Activated CD4-positive, alpha-beta T cell treated with anti-CD3 and anti-CD28 coated beads, Interleukin-2, amount 50 U/mL, for 4 hours (primary cell): ENCODE data around the gene HOXD13.

ENCODE experiments used
- DNase-seq, 2 experiments: peaks; one replicate each; pipeline ENCODE4 v3.0.0-alpha.2; 2020

The HOXD13 gene

DNA sequence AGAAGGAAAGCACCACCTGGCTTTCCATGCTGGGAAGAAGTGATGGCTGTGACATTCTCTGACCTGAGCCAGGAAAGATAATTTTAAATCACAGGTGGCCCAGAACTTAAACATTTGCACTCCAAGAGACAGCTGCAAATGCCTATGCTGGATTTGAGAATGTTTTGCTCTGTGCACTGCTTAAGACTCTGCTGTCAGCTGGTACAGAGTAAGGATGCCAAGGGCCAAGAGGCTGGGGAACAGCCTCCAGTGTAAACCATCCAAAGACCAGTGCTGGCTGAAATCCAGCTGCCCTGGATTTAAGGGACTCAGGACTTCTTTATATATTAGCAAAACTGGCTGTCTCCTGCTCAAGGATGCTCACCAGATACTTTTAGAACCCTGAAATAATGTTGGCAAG, 40.9 kb downstream of the HOXD13 start:
- no peak for DNase-seq

DNA sequence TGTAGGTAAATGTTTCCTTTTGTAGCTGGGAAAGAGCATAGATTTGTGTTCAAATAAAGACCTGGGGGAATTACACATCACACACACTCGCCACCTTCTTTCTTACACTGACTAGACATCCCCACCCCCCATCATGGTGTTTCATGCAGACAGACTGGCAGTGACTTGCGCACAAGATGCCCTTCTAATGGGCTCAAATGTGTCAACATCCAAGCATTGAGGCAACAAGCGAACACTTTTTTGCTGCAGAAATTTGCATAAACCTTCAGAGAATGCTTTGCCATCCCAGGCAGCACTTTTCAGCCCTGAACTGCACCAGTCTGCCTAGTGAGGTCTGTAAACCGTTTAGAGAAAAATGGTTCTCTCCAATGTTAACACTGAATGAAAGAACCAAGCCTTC, 41.5 kb downstream of the HOXD13 start:
- DNase-seq: no peak

DNA sequence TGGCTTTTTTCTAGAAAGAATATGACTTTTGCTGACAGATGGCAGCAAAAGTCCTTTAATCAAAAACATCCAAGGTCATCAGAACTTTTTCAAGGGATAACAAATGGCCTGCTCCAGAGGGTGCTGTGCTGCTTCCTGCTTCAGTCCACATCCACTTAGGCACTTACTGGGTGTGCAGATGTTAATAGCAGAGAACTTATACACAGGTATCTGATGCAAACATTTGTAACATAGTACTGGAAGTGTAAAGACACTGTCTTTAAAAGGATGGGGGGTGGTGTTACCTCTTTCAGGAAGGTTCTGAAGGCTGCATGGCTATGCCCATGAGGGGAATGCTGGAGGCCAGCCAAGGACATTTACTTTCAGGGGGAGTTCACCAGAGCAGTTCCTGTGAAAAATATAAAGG, 42.5 kb downstream of the HOXD13 start:
- DNase-seq: no peak

DNA sequence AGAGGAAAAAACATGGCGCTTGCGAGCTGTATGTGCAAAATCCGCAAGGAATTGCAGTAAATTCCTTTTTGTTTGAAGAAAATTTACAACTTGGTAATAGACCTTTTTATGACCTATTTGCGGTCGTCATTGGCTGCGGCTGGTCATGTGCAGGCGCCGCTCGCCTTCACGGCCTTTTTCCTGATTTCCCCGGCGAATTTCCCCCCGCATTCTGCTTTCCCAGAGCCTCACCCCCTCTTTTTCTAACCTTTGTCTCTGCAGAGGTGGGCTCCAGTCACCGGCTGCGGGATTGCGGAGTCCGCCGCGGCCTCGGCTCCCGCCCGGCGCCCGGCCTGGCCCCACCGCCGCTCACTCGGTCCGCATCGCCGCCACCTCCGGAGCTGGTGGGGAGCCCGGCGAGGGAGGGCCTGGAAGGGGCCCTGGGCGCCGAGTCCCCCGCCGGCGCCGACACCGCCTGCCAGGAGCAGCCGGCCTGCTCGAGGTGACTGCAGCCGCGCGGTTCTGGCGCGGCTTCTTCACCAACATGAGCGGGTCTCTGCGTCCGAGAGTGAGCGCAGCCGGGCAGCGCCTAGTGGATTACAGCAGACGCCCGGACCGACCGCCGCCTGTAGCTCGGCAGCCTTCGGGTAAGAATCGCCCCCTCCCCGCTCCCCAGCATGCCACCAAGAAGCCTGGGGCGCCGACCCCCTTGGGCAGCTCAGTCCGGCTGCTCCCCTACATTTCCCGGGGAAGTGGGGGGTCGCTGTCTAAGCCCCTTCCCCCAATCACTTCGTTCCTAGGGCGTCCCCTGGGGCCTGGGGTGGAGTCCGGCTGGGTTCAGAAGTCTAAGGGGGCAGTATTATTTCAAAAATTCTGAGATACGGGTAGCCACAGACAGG, 44.1 kb downstream of the HOXD13 start:
- no peak for DNase-seq

DNA sequence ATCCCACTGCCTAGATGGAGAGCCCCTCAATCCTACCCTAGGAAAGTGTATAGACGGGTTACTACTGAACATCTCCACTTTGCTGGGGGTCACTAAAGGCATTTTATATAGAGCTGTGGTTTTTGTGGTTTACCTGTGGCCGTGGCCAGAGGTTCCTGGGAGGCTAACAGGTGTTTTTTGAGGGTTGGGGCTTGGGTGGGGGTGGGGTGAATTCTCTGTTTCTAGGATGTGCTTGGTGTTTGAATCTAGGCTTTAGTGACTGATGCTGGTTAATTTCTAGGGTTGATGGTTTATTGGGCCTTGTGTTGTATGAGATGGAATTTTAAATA, 44.7 kb downstream of the HOXD13 start:
- DNase-seq: no peak

DNA sequence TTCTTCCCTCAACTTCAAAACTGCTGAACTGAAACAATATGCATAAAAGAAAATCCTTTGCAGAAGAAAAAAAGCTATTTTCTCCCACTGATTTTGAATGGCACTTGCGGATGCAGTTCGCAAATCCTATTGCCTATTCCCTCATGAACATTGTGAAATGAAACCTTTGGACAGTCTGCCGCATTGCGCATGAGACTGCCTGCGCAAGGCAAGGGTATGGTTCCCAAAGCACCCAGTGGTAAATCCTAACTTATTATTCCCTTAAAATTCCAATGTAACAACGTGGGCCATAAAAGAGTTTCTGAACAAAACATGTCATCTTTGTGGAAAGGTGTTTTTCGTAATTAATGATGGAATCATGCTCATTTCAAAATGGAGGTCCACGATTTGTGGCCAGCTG, 45.4 kb downstream of the HOXD13 start:
- DNase-seq: no peak

DNA sequence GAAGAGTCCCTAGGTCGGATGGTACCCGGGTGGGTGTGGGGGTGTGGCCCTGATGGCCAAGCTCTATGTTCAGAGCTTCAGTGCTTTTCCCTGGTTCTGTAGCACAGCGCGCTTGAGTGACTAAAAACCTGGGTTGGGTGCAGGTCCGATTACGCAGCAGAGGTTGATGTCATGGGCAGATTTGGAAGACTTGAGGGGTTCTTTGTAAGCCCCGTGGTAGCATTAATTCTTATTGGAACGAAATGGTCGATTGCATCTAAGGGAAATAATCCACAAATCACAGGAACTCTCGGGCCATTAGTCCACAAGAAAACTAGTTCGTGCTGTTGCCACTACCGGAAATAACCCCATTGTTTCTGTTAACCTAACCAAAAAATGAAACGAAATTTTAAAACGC, 46.0 kb downstream of the HOXD13 start:
- no peak for DNase-seq

DNA sequence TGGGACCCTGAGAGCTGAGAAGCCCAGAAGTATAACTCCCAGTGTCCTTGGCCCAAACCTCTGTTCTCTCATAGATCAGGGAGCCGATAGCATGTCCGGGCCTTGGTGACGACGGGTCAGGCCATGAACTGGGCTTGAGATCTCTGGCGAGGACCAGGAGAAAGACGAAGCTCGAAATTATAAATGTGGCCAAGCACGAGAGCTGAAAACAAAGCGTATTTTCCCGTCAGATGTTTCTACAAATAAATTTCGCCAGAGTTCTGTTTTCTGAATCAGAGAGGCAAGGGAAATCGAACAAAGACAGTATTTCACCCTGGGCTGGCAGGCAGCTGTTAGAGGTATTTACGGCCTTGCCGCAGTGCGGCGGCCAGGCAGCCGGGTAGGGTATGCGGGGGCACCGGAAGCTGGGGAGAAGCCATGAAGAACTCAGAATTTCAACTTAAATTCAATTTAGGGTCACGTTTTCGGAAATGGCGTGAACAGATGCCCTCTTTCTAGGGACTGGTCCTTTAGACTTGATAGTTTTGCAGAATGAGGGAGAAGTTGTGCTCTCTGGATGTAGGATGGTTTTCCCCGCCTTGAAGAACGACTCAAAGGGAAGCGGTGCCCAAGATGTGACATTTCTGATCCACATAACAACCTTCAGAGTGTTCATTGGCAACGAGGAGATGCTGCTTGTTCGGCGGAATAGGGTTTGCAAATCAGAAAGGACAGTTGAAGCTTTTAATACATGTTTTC, 46.6 kb downstream of the HOXD13 start:
- no peak for DNase-seq

DNA sequence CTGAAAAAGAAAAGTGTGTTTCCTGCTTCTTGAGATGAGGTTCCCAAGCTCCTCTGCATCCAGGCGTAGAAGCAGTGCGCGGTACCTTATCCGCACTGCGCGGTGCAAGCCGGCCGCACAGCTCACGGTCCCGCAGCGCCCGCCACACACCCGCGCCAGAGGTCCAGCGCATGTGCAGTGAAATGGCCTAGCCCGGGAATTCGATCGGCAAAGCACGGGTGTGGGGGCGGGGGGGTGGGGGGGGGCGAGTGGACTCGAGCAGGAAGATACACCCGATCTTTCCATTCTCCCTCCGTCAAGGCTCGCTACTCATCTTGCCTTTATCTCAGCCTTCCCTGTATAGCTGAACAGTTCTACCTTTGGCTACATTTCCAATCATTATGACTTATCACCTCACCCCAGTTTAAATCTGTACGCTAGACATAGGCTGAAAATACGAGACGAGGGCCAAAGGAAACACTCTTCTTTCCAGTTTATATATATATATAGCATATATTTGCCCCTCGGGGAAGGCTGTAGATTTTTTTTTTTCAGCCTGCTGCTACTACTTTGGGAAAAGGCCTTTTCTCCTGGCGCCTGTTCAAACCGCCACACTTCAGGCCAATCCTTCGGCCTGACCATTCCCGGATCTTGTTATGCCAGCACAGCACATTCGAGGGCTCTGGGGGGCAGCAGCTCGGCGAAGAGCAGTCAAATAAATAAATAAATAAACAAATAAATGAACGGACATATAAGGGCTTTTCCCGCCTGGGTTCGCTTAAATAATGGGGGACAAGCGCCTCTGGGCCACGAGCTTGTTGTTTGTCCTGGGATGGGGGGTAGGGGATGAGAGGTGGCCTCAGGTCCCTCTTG, 47.4 kb downstream of the HOXD13 start:
- no peak for DNase-seq

DNA sequence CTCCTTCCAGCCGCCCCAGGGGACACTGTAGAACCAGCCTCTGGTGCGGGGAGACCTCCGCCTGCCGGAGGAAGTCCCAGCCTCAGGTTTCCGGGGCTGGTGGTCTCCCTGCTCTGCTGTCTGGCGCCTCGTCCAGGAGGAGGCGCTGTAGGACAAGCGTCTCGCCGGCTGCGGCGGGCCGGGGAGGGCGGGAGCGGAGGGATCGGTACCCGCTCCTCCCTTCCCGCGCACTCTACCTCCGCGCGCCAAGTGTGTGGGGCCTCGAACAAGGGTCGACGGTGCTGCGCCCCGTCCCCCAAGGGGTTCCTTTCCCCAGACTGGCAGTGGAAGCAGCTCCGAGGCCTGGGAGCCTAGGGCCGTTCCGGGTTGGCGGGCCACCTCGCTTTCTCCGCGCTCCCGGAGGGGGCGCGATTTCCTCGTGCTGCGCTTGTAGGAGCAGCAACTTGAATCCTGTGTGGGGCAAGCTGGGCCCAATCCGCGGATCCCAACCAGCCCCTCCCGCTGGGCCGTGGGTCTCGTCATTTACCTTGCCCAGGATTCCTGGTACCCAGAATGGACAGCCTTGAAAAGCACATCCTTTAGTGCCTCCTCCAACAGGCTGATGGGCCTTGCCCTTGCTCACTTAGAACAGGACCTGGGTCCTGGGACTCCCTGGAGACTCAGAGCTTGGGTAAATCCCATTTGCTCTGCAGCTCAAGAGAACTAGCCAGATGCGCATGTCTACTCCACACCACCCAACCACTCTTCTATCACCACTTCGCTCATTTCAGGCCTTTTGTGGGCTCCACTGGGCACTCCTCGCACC, 48.2 kb downstream of the HOXD13 start:
- DNase-seq: peak; percentile 24 to 34

DNA sequence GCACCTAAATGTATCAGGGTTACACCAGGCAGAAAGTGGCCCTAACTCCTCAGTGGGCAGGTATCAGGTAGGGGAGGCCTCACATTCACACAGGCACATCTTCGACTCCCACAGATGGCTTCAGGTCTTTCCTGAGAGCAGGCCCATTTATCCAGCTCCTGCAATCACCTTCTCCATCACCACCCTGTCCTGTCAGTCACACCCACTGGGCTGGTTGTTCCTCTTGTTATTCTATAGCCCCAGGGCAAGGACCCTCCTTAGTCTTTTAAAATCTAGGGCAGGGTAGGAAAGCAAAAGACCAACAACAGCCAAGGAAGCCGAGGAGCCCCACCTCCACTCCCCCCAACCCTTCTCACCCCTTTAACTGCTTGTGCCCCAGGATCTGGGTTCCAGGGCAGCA, 49.8 kb downstream of the HOXD13 start:
- DNase-seq: no peak
